ENCODE results near the gene PDRG1.

Gene PDRG1

GRCh38 chr20:31910071-31910803 is 41.6 kb downstream of the PDRG1 start:
- no peak overlapping the region for H3K4me3 ChIP-seq (ENCODE audit: insufficient read depth in 1 of 2, low read depth in 1 of 2, low read length in 2 of 2)
- H3K27me3 ChIP-seq (ENCODE audit: control insufficient read depth in 1 of 2, insufficient read depth in 1 of 2, low read length in 2 of 2), result peaks cover 43 to 59% of the 10 kb centered on the region in 2 experiments
- H3K79me1 ChIP-seq (replicated peaks; ENCODE audit: low read length, poor library complexity, severe bottlenecking), result no peaks in the 10 kb centered on the region
- no peak overlapping the region for H3K4ac ChIP-seq (ENCODE audit: low read depth in 1 of 2, low read length in 2 of 2)
- H3K18ac ChIP-seq (ENCODE audit: low read depth in 1 of 2, low read length in 2 of 2), result no peak overlapping the region
- 83% methylated on average over 4 of the region's 4 CpGs for WGBS
- H3K14ac ChIP-seq (ENCODE audit: low read length in 2 of 2), result no peak overlapping the region
- H2AFZ ChIP-seq (ENCODE audit: low read depth, low read length), result no peak overlapping the region
- no peaks in the 10 kb centered on the region for H3K9me3 ChIP-seq (ENCODE audit: control insufficient read depth, low read length)
- no peak overlapping the region for H2BK15ac ChIP-seq (ENCODE audit: low read depth, poor library complexity, severe bottlenecking)
- H3K27ac ChIP-seq (ENCODE audit: low read length, poor library complexity, severe bottlenecking), result no peak overlapping the region
- H3K9ac ChIP-seq (ENCODE audit: low read length), result no peak overlapping the region
- no peak for DNase-seq
- no peak overlapping the region for H4K91ac ChIP-seq (ENCODE audit: low read length)
- no peak overlapping the region for H2BK12ac ChIP-seq (ENCODE audit: low read length in 2 of 2)
- no peak overlapping the region for H2BK120ac ChIP-seq (ENCODE audit: low read depth, low read length)
- H2BK5ac ChIP-seq (ENCODE audit: low read depth, low read length, poor library complexity, severe bottlenecking), result no peak overlapping the region
- H4K8ac ChIP-seq (ENCODE audit: low read length), result no peak overlapping the region
- no peak overlapping the region for H3K4me2 ChIP-seq (ENCODE audit: low read length, poor library complexity, severe bottlenecking)
- no peaks in the 10 kb centered on the region for H3K4me1 ChIP-seq (ENCODE audit: control insufficient read depth, insufficient read depth, low read depth, low read length)
- no peak overlapping the region for H3K23ac ChIP-seq (ENCODE audit: low read length in 2 of 2)
- H3K36me3 ChIP-seq (ENCODE audit: control insufficient read depth in 1 of 2, insufficient read depth in 2 of 2, low read depth in 1 of 2, low read length in 2 of 2), result no peaks in the 10 kb centered on the region
- no peak overlapping the region for H2AK5ac ChIP-seq (ENCODE audit: low read length, severe bottlenecking)

- H4K8ac ChIP-seq (ENCODE audit: low read length), result no peak overlapping the region
- no peak overlapping the region for H2BK15ac ChIP-seq (ENCODE audit: low read depth, poor library complexity, severe bottlenecking)
- no peak overlapping the region for H3K18ac ChIP-seq (ENCODE audit: low read depth in 1 of 2, low read length in 2 of 2)
- H3K4me1 ChIP-seq (ENCODE audit: control insufficient read depth, insufficient read depth, low read depth, low read length), result no peaks in the 10 kb centered on the region
- no peak overlapping the region for H3K4ac ChIP-seq (ENCODE audit: low read depth in 1 of 2, low read length in 2 of 2)
- no peak overlapping the region for H3K23ac ChIP-seq (ENCODE audit: low read length in 2 of 2)
- peaks cover 39 to 54% of the 10 kb centered on the region in 2 experiments for H3K27me3 ChIP-seq (ENCODE audit: control insufficient read depth in 1 of 2, insufficient read depth in 1 of 2, low read length in 2 of 2)
- H3K27ac ChIP-seq (ENCODE audit: low read length, poor library complexity, severe bottlenecking), result no peak overlapping the region
- DNase-seq, result no peak
- H3K9ac ChIP-seq (ENCODE audit: low read length), result no peak overlapping the region
- no peak overlapping the region for H2BK12ac ChIP-seq (ENCODE audit: low read length in 2 of 2)
- H3K79me1 ChIP-seq (replicated peaks; ENCODE audit: low read length, poor library complexity, severe bottlenecking), result no peaks in the 10 kb centered on the region
- no peak overlapping the region for H3K4me3 ChIP-seq (ENCODE audit: insufficient read depth in 1 of 2, low read depth in 1 of 2, low read length in 2 of 2)
- no peak overlapping the region for H3K4me2 ChIP-seq (ENCODE audit: low read length, poor library complexity, severe bottlenecking)
- no peak overlapping the region for H2BK5ac ChIP-seq (ENCODE audit: low read depth, low read length, poor library complexity, severe bottlenecking)
- no peak overlapping the region for H2AK5ac ChIP-seq (ENCODE audit: low read length, severe bottlenecking)
- no peak overlapping the region for H2AFZ ChIP-seq (ENCODE audit: low read depth, low read length)
- no peaks in the 10 kb centered on the region for H3K9me3 ChIP-seq (ENCODE audit: control insufficient read depth, low read length)
- no peak overlapping the region for H3K14ac ChIP-seq (ENCODE audit: low read length in 2 of 2)
- WGBS, result 88% methylated on average over 17 of the region's 17 CpGs
- no peaks in the 10 kb centered on the region for H3K36me3 ChIP-seq (ENCODE audit: control insufficient read depth in 1 of 2, insufficient read depth in 2 of 2, low read depth in 1 of 2, low read length in 2 of 2)
- no peak overlapping the region for H2BK120ac ChIP-seq (ENCODE audit: low read depth, low read length)
- H4K91ac ChIP-seq (ENCODE audit: low read length), result no peak overlapping the region
These were observed 42.4 kb downstream of the PDRG1 start for GRCh38 chr20:31909253-31910070.

- Histone ChIP-seq H4K8ac (ENCODE audit: low read length) (no peak overlapping the region), H3K27ac (ENCODE audit: low read length, poor library complexity, severe bottlenecking) (no peak overlapping the region), H2BK15ac (ENCODE audit: low read depth, poor library complexity, severe bottlenecking) (no peak overlapping the region), H2BK12ac (ENCODE audit: low read length in 2 of 2) (no peak overlapping the region), H3K4me3 (ENCODE audit: insufficient read depth in 1 of 2, low read depth in 1 of 2, low read length in 2 of 2) (no peak overlapping the region), H3K14ac (ENCODE audit: low read length in 2 of 2) (no peak overlapping the region), H3K9me3 (ENCODE audit: control insufficient read depth, low read length) (no peaks in the 10 kb centered on the region), H3K36me3 (ENCODE audit: control insufficient read depth in 1 of 2, insufficient read depth in 2 of 2, low read depth in 1 of 2, low read length in 2 of 2) (no peaks in the 10 kb centered on the region), H2BK120ac (ENCODE audit: low read depth, low read length) (no peak overlapping the region), H2AFZ (ENCODE audit: low read depth, low read length) (no peak overlapping the region), H3K18ac (ENCODE audit: low read depth in 1 of 2, low read length in 2 of 2) (no peak overlapping the region), H3K27me3 (ENCODE audit: control insufficient read depth in 1 of 2, insufficient read depth in 1 of 2, low read length in 2 of 2) (peaks cover 31 to 44% of the 10 kb centered on the region in 2 experiments), H3K4ac (ENCODE audit: low read depth in 1 of 2, low read length in 2 of 2) (no peak overlapping the region), H3K79me1 (replicated peaks; ENCODE audit: low read length, poor library complexity, severe bottlenecking) (no peaks in the 10 kb centered on the region), H3K23ac (ENCODE audit: low read length in 2 of 2) (no peak overlapping the region), H2BK5ac (ENCODE audit: low read depth, low read length, poor library complexity, severe bottlenecking) (no peak overlapping the region), H4K91ac (ENCODE audit: low read length) (no peak overlapping the region), H3K4me2 (ENCODE audit: low read length, poor library complexity, severe bottlenecking) (no peak overlapping the region), H3K9ac (ENCODE audit: low read length) (no peak overlapping the region), H2AK5ac (ENCODE audit: low read length, severe bottlenecking) (no peak overlapping the region), H3K4me1 (ENCODE audit: control insufficient read depth, insufficient read depth, low read depth, low read length) (no peaks in the 10 kb centered on the region)
- no peak for DNase-seq
- 82% methylated on average over 11 of the region's 11 CpGs for WGBS
These were observed 43.4 kb downstream of the PDRG1 start for GRCh38 chr20:31908424-31908823.

GRCh38 chr20:31908016-31908415 is 43.8 kb downstream of the PDRG1 start:
- Histone ChIP-seq H2AFZ (ENCODE audit: low read depth, low read length) (no peak overlapping the region), H4K8ac (ENCODE audit: low read length) (no peak overlapping the region), H3K23ac (ENCODE audit: low read length in 2 of 2) (no peak overlapping the region), H3K4me3 (ENCODE audit: insufficient read depth in 1 of 2, low read depth in 1 of 2, low read length in 2 of 2) (no peak overlapping the region), H3K4me2 (ENCODE audit: low read length, poor library complexity, severe bottlenecking) (no peak overlapping the region), H3K27ac (ENCODE audit: low read length, poor library complexity, severe bottlenecking) (no peak overlapping the region), H2BK5ac (ENCODE audit: low read depth, low read length, poor library complexity, severe bottlenecking) (no peak overlapping the region), H2AK5ac (ENCODE audit: low read length, severe bottlenecking) (no peak overlapping the region), H3K9me3 (ENCODE audit: control insufficient read depth, low read length) (no peaks in the 10 kb centered on the region), H4K91ac (ENCODE audit: low read length) (no peak overlapping the region), H3K4me1 (ENCODE audit: control insufficient read depth, insufficient read depth, low read depth, low read length) (no peaks in the 10 kb centered on the region), H3K79me1 (replicated peaks; ENCODE audit: low read length, poor library complexity, severe bottlenecking) (no peaks in the 10 kb centered on the region), H3K36me3 (ENCODE audit: control insufficient read depth in 1 of 2, insufficient read depth in 2 of 2, low read depth in 1 of 2, low read length in 2 of 2) (no peaks in the 10 kb centered on the region), H3K27me3 (ENCODE audit: control insufficient read depth in 1 of 2, insufficient read depth in 1 of 2, low read length in 2 of 2) (peaks cover 27 to 40% of the 10 kb centered on the region in 2 experiments), H3K14ac (ENCODE audit: low read length in 2 of 2) (no peak overlapping the region), H3K9ac (ENCODE audit: low read length) (no peak overlapping the region), H3K18ac (ENCODE audit: low read depth in 1 of 2, low read length in 2 of 2) (no peak overlapping the region), H2BK12ac (ENCODE audit: low read length in 2 of 2) (no peak overlapping the region), H3K4ac (ENCODE audit: low read depth in 1 of 2, low read length in 2 of 2) (no peak overlapping the region), H2BK15ac (ENCODE audit: low read depth, poor library complexity, severe bottlenecking) (no peak overlapping the region), H2BK120ac (ENCODE audit: low read depth, low read length) (no peak overlapping the region)
- WGBS, result 81% methylated on average over 5 of the region's 5 CpGs
- DNase-seq, result no peak

All from mesenchymal stem cell (in vitro differentiated cells and primary cell).